HG03103 (cell line): ENCODE measurements around the gene NFATC3.

ENCODE experiments used
- ATAC-seq: cut with Tn5 transposase; IDR thresholded peaks from one replicate; pipeline ENCODE4 v1.9.1; 2021; ENCODE audit warnings: low read depth; ENCODE audit not compliant: unreplicated experiment

Gene NFATC3

DNA sequence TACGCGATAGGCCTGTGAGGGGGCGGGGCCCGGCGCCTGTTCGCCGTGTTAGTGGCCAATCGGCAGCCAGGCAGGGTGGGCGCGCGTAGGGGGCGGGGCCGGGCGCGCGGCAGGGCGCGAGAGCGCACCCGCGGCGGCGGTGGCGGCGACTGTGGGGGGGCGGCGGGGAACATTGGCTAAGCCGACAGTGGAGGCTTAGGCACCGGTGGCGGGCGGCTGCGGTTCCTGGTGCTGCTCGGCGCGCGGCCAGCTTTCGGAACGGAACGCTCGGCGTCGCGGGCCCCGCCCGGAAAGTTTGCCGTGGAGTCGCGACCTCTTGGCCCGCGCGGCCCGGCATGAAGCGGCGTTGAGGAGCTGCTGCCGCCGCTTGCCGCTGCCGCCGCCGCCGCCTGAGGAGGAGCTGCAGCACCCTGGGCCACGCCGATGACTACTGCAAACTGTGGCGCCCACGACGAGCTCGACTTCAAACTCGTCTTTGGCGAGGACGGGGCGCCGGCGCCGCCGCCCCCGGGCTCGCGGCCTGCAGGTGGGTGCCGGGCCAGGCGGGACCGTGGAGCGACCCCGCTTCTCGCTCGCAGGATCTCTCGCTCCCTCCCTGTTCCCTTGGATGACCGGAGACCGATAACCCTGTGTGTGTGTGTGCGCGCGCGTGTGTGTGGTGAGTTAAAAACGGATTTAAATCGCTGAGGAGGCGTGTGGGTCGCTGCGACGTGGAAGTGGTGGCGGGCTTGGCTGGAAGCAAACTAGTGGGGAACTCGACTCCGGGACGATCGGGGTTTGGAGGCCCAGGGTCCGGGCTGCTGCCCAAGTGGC, at the start of gene NFATC3:
TSS of gene NFATC3 (plus strand) at position 112 of the 813 bp plus-strand sequence. CDS start at position 424, 312 bp downstream.
- ATAC-seq: peak; percentile 51

DNA sequence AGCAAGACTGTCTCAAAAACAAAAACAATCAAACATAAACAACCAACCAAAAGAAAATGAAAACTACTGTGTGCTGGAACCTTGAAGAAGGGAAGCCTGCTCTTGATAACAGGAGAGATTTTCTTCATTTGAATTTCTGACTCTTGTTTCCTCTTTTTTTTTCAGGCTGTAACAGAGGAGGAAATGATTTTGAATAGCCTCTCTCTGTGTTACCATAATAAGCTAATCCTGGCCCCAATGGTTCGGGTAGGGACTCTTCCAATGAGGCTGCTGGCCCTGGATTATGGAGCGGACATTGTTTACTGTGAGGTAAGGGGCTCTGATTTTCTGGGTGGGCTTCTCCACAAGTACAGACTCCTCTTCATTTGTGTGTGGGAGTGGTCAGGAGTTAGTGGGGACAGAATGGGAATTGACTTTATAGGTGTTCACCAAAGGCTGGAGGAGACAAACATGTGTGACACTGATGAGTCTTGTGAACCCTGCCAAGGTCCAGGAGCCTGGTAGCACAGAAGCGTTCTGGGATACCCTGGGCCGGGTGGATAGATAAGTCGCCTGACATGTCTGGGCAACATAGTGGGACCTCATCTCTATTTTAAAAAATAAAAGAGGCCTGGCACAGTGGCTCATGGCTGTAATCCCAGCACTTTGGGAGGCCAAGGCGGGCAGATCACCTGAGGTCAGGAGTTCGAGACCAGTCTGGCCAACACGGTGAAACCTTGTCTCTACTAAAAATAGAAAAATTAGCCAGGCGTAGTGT, 47.2 kb upstream of the NFATC3 start:
- no peak for ATAC-seq

DNA sequence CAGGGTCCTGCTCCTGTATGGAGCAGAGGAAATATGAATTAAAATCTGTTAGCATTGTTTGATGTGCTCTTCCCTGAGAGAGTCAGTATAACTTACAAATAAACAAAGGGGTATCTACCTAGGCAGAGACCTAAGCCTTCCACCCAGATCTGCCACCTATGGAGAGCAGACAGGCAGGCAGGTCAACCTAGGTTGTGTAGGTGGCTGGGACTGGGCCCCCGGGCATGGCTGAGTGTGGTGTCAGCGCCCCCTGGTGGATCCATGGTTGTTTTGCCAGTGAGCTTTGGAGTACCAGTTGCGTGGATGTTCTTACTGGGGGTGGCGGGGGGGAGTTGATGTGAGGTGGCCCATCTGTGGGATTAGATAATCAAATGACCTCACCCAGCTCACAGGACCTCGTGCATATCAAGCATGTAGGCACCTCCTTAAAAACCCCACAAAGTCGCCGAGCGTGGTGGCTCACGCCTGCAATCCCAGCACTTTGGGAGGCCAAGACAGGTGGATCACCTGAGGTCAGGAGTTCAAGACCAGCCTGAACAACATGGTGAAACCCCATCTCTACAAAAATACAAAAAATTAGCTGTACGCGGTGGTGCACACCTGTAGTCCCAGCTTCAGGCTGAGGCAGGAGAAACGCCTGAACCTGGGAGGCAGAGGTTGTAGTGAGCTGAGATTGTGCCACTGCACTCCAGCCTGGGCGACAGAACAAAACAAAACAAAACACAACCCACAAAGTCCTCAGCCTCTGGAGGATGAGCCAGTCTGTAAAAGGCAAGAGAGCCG, 44.5 kb upstream of the NFATC3 start:
- ATAC-seq: no peak

DNA sequence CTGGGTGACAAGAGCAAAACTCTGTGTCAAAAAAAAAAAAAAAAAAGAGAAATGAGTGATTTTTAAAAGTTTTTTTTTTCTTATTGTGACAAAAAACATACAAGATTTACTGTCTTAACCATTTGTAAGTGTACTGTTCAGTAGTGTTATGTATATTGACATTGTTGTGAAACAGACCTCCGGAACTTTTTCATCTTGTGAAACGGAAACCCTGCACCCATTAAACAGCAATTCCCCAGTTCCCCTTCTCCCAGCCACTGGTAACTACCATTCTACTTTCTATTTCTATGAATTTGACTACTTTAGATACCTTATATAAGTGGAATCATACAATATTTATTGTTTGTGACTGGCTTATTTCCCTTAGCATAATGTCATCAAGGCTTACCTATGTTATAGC, 43.4 kb upstream of the NFATC3 start:
- no peak for ATAC-seq

DNA sequence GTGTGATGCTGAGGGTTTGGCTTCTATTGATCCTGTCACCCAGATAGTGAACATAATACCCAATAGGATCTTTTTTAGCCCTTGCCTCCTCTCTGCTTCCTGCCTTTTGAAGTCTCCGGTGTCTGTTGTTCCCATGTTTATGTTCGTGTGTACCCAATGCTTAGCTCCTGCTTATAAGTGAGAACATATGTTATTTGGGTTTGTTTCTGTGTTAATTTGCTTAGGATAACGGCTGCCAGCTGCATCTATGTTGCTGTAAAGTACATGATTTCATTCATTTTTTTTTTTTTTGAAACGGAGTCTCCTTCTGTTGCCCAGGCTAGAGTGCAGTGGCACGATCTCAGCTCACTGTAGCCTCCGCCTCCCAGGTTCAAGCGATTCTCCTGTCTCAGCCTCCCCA, 39.1 kb upstream of the NFATC3 start:
- ATAC-seq: no peak

DNA sequence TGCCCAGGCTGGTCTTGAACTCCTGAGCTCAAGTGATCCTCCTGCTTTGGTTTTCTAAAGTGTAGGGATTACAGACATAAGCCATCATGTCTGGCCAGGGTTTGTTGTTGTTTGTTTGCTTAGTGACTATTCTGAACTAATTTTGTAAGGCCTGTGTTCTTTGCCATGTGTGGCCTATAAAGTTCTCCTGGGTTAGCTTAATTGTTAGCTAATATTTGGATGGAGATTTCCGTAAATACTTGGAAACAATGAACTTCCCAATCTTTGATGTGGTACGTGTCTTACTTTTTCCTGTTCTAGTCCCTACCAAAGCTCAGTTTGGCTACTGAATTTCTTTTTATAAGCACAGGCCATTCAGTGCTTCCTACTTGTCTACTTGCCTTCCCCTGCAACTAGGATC, 37.2 kb upstream of the NFATC3 start:
- ATAC-seq: no peak

DNA sequence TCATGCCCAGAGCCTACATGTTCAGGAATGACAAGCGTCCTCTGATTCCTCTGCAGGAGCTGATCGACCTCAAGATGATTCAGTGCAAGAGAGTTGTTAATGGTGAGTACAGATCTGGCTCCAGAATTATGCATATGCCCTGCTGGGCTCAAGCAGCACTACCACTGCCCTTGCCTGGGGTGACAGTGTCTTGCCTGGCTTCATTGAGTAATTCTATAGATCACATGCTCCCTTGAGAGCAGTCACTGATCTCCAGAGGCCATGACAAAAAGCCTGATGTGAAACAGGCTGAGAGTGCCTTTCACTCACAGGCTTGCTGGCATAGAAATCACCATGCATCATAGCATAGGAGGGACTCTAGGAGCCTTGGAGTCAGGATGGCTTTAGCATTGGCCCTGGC, 35.7 kb upstream of the NFATC3 start:
- no peak for ATAC-seq

DNA sequence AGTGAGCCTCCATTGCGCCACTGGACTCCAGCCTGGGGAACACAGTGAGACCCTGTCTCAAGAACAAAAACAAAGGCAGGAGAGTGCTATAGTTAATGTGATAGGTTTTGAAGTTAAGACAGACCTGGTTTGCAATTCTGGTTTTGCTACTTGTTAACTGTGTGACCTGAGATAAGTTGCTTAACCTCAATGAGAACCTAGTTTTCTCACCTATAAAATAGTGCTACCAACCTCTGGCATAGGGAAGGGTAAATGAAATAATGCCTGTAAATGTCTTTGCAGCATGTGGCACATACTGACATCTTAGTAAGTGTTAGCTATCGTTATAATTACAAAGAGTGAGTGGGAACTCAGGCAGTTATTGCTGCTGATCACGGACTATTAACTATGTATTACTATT, 29.8 kb upstream of the NFATC3 start:
- ATAC-seq: no peak

DNA sequence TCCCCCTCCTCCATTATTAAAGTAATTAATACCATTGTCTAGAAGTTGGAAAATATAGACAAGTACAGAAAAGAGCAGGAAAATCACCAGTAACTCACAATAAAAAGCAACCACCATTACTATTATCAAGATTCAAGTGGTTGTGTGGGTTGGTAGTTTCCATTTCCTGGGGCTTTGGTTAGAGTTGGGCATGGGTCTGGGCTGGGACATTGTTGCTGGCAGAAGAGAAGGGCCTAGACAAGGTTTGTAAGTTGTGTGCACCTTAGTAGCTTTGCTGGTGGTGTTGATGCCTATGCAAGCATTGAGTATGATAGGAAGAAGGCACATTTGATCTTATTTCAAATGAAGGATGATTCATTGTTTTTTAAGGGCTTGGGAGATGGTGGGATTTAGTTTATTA, 25.4 kb upstream of the NFATC3 start:
- no peak for ATAC-seq

DNA sequence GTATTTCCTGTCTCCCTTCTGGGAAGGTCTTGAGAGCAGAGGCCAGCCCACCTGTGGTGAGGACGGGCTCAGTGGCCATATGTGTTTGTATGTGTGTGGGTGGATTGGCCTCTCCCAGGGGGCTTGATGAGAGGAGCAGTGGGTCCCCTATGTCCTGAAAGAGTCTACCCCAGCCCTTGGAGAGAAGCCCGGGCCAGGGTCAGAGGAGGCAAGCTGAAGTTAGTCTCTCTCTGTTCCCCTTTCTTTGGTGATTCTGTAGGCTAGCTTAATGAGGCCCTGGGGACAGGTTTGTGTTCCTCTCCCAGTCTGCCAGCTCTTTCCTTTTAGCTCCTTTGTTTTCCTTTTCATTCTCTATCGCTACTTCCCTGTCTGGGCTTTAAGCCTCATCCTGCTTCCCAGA, 23.8 kb upstream of the NFATC3 start:
- no peak for ATAC-seq

DNA sequence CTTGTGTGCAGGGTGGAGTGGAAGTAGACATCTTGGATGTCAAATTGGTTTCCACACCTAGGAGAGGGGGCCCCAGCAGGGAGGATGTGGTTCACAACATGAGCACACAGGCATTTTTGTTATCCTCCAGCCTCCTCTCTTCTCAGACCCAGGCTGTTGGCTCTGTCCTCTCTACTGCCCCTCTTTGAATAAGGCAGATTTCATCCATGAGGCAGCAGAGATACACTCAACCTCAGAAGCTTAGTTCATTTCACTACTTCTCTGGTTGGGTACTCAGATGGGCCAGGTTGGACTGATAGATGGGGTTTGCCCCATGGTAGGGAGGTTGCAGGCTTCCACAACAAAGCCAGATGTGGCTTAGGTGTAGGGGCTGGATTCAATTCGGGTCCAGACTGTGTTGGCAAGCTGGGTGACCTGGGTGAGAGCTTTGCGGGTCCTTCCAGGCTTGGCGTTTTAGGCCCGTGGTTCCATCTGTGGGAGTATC, 22.2 kb upstream of the NFATC3 start:
- no peak for ATAC-seq

DNA sequence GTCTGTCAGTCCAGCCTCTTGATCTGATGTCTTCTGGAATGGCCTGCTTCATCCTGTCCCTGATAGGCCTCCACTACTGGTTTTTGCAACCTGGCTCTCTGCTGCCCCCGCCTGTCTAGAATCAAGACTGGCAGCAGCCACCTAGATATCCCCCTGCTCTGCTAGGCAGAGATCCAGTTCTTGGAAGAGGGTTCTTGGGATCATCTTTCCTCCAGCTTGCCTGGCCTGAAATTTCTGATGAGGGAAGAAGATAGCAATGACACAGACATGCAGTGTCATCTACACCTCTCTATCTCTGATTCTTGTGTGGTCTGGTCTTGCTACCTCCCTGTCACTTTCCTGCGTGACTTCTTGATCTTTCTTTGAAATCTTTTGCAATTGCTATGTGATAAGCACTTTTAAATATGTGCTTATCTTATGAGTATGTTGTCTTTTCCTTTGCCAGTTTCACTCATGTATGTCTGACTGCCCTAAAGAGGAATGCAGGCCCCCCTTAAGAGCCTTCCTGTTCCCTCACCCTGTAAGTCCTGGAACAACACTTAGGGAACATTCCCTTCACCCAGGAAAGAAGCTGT, 20.3 kb upstream of the NFATC3 start:
- no peak for ATAC-seq

DNA sequence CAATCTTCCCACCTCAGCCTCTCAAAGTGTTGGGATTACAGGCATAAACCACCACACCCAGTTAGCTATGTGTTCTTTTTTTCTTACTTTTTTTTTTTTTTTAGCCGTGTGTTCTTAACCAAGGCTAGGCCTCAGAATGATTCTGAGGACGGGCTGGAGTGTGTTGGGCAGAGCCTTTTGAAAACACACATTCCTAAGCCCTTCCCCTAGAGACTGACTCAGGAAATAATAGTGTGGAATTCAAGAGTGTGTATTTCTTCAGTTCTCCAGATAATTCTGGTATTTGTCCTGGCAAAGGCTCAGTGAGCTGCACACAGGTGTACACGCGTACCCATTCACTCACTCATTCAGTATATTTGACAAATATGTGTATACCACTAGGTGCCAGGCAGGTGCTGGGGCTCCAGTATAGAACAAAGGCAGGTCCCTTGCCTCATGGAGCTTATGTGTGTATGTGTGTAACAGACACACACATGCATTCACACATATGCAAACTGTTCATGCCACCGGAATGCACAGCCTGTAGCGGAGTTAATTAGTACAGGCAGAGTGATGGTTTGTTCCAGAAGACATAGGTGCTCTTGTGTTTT, 19.4 kb upstream of the NFATC3 start:
- no peak for ATAC-seq

DNA sequence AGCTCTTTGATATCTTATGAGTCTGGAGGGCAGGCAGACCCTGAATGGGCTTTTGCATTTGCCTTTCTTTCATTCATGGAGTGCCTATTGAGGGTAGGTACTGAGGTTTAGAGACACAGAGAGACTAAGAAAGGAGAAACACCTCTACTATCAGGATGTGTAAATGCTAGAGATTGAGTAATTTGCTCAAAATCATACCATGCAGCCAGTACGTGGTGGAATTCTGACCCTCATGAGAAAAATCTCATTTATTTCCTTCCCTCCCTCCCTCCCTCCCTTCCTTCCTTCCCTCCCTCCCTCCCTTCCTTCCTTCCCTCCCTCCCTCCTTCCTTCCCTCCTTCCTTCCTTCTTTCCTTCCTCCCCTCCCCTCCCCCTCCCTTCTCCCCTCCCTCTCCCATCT, 18.4 kb upstream of the NFATC3 start:
- no peak for ATAC-seq

DNA sequence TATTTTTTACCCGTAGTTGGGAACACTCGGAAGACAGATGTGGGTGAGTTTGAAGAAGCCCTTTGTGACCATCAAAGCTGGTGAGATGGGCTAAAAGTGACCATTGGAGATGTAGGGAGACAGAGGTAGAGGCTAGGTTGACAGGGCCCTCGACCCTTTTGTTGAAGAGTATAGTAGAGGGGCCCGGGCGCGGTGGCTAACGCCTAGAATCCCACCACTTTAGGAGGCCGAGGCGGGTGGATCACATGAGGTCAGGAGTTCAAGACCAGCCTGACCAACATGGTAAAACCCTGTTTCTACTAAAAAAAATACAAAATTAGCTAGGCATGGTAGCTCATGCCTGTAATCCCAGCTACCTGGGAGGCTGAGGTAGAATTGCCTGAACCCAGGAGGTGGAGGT, 16.2 kb upstream of the NFATC3 start:
- no peak for ATAC-seq

DNA sequence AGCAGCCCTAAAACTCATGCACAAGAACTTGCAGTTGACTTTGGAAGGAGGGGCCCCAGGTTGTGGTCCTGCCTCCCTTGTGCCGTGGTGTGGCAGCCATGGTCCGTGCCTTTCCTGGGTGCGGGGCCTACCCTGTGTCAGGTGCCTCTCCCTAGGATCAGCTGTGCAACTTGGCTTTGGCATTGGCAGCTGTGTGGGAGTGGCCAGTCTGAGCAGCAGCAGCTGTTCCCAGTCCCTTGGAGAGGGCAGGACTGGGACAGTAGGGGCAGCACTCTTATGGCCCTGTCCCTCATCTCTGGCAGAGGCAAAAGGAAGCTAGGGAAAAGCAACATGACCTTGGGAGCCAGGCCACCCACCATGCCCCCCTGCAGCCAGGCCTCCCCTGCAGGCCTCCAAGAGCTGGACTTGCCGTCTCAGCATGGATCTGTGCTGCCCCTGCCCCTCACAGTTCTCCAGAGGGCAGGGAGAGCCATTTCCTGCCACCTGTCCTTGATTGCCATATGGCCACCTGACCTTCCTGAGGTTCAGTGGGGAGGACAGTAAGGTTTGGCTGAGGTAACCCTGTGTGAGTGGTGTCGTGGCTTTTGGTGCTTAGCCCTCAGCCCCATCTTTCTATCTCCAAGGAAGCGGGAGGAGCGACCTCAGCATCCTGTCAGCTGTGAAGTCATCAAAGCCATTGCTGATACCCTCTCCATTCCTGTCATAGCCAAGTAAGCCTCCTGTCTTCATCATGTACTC, 15.5 kb upstream of the NFATC3 start:
- no peak for ATAC-seq

DNA sequence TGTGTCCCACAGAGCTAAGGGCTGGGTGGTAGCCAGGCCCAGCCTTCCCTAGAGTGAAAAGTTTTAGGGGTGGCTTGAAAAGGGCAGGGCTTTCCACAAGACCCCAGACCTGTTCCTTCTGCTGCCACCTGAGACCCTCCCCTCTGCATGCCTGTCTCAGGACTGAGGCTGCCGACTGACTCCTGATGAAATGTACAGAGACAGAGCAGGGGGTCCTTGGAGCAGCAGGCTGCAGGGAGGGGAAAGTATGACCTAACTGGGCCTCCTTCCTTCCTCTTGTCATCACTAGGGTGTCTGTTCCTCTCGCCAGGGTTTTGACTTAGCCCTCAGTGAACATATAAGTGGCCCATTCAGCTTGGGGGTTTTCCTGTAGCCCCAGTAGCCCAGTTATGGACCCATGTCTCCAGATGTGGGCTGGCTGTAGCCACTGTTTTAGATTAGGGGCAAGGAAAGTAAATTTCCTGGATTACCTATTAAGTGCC, 14.9 kb upstream of the NFATC3 start:
- no peak for ATAC-seq

DNA sequence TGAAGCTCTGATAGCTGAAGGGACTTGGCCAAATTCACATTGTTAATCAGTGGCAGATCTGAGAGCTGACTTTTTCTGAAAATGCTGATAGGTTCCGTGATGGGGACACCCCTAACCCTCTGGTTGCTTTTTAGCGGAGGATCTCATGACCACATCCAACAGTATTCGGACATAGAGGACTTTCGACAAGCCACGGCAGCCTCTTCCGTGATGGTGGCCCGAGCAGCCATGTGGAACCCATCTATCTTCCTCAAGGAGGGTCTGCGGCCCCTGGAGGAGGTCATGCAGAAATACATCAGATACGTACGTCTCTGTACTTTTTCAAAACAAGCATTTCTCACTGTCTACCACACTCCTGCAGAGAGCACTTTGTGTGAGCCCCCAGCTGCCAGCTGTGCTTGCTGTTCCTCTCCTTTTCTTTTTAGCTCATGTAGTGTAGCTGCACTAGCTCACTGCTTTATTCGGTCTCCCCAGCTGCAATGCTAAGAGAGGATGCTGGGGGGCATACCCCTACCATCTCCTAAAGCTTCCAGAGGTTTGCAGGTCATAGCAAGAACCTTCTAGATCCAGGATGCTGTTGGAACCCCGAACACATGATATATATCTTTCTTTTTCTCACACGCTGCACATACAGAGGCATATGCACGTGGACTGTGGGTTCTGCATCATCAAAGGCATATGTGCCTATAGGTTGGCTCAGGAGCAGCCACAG, 14.2 kb upstream of the NFATC3 start:
- no peak for ATAC-seq

DNA sequence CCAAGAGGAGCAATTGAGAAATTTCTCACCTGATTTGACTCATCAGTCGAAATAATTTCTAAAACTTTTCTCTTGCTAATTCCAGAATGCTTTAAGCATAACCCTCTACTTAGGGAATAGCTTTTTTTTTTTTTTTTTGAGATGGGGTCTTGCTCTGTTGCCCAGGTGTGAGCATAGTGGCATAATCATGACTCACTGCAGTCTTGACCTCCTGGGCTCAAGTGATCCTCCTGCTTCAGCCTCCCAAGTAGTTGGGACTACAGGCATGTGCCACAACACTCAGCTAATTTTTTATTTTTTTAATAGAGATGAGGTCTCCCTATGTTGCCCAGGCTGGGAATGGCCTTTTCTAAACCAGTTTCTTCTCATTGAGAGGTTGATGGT, 13.7 kb upstream of the NFATC3 start:
- ATAC-seq: no peak
